ENCODE measurements around the gene MAEA. TPM values are rescaled to one million over a fixed set of nuclear protein-coding genes. Genes with fewer than 3 reads are reported as not detected.

Gene MAEA
- total RNA-seq (2012; rRNA removed): 71.7 and 73.6 TPM in 2 replicates

DNA sequence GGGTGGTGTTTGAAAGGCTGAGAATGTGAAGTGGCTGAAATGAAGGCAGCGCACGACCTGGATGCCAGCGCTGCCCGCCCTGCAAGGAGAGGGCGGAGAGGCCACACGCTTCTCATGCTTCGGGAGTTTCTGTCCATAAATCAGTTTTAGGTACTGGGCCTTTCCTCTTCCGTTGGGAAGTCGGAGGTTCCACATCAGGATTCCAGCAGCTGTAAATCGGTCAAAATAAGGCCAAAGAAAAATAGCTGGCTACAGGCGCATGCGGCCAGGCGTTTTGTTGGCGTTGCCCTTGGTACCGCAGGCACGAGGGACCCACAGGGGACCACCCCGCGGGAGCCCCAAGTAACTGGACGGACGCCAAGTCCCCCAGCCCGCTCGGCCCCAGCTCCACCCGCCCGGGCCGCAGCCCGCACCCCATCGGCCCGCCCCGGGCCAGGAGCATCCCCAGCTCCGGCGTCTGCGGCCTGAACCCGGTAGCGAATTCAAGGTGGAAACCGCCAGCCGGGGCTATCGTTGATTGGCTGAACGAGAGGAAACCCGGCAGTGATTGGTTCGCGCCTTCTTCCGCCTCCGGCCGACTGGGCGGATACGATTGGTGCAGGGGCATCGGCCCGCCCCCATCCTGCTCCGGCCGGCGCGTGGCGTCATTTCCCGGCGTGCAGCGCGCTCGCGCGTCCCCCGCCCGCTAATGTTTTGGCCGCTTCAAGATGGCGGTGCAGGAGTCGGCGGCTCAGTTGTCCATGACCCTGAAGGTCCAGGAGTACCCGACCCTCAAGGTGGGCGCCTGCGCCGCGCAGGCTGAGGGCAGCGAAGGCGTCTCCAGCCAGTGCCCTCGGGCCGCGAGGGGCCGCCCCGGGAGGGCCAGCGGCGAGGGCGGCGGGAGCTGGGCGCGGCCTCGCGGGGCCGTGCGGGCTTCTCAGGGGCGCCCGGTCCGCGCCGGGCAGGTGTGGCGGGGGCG is at the start of gene MAEA:
TSS of gene MAEA (plus strand) at position 685 of the 958 bp plus-strand sequence. CDS start at position 708, 23 bp downstream.
- Histone ChIP-seq H3K4me2 (ENCODE audit: low read length) (peak within 1 kb of the TSS; percentile 98), H3K9ac (ENCODE audit: low read depth, low read length) (peak within 1 kb of the TSS; percentile 98), H3K9me3 (replicated peaks; ENCODE audit: low read length) (no peaks in the 10 kb centered on the region), H3K36me3 (ENCODE audit: insufficient read depth, low read length) (peaks cover 4% of the 10 kb centered on the region), H3K4me1 (ENCODE audit: control insufficient read depth, insufficient read depth, low read length) (peaks cover 24% of the 10 kb centered on the region), H3K27me3 (ENCODE audit: control insufficient read depth, insufficient read depth, low read length) (no peaks in the 10 kb centered on the region), H3K4me3 (ENCODE audit: low read length) (peak within 1 kb of the TSS; percentile 97)

DNA sequence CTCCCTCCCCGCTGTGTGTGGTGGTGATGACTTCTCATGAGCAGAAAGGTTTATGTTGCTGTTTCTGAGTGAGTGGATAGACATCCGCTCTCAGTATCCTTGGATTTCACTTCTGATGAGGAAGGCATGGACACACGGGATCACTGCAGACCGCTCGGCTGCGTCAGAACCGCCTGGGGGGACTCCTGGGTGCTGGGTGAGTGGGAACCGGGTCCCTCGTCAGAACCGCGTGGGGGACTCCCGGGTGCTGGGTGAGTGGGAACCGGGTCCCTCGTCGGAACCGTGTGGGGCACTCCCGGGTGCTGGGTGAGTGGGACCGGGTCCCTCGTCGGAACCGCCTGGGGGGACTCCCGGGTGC is 49.8 kb upstream of the MAEA start:
- H3K4me3 ChIP-seq (ENCODE audit: low read length): no peak overlapping the region
- no peaks in the 10 kb centered on the region for H3K27me3 ChIP-seq (ENCODE audit: control insufficient read depth, insufficient read depth, low read length)
- no peak overlapping the region for H3K4me2 ChIP-seq (ENCODE audit: low read length)
- peaks cover 55% of the 10 kb centered on the region for H3K36me3 ChIP-seq (ENCODE audit: insufficient read depth, low read length)
- peaks cover 33% of the 10 kb centered on the region for H3K4me1 ChIP-seq (ENCODE audit: control insufficient read depth, insufficient read depth, low read length)
- H3K9me3 ChIP-seq (replicated peaks; ENCODE audit: low read length): no peaks in the 10 kb centered on the region
- no peak overlapping the region for H3K9ac ChIP-seq (ENCODE audit: low read depth, low read length)

DNA sequence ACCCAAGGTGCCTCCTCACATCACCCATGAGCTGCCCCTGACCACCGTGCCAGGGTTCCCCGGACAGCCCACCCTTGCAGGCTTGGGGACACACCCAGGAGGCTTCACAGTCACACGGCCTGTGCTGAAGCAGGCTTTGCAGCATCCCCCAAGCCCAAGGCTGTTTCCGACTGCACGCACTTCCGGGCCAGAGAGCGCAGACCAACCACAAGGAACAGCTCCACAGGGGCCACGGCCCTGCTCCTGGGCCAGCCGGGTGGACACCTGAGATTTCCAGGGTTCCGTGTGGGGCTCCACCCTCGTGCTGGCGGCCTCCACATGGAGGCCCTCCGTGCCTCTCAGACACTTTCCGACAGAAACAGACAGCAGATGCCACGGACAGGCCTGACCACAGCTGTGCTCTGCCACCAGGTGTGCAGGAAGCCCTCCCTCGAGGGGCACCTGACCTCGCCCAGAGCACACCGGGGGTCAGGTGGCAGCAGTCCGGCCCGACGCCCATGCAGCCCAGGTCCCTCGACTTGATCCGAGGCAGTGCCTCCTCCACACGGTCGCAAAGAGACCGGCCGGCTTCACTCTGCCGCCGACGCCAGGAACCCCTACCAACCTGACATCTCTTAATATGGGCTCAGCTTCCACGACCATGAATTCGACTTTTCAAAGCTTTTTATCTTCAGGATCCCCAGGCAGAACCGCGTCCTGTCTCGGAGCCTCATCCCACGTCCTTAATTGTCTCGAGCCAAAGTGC is 48.8 kb upstream of the MAEA start:
- Histone ChIP-seq H3K4me3 (ENCODE audit: low read length) (no peak overlapping the region), H3K9me3 (replicated peaks; ENCODE audit: low read length) (no peaks in the 10 kb centered on the region), H3K36me3 (ENCODE audit: insufficient read depth, low read length) (peaks cover 46% of the 10 kb centered on the region), H3K9ac (ENCODE audit: low read depth, low read length) (no peak overlapping the region), H3K4me1 (ENCODE audit: control insufficient read depth, insufficient read depth, low read length) (peaks cover 42% of the 10 kb centered on the region), H3K27me3 (ENCODE audit: control insufficient read depth, insufficient read depth, low read length) (no peaks in the 10 kb centered on the region), H3K4me2 (ENCODE audit: low read length) (no peak overlapping the region)

DNA sequence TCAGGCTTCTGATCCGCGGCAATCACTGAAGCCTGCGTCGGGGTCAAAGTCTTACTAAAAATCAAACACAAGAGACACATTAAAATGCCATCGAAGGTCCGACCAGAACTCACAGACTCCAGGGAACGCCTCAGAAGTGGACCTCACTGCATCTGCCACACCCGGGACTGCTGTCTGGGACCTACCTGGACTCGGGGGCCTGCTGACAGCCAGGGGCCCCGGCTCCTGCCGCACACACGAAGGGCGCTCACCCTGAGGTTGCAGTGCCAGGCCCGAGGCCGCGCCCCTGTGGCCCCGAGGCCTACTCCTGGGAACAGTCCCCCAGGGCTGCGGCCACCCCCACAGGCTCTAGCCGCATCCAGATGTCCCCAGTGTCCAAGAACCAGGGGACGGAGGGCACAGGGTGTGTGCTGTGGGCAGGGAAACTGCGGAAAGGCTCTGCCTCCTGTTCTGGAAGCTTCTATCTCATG is 48.2 kb upstream of the MAEA start:
- H3K4me3 ChIP-seq (ENCODE audit: low read length): no peak overlapping the region
- peaks cover 48% of the 10 kb centered on the region for H3K4me1 ChIP-seq (ENCODE audit: control insufficient read depth, insufficient read depth, low read length)
- no peak overlapping the region for H3K4me2 ChIP-seq (ENCODE audit: low read length)
- no peak overlapping the region for H3K9ac ChIP-seq (ENCODE audit: low read depth, low read length)
- no peaks in the 10 kb centered on the region for H3K27me3 ChIP-seq (ENCODE audit: control insufficient read depth, insufficient read depth, low read length)
- peaks cover 40% of the 10 kb centered on the region for H3K36me3 ChIP-seq (ENCODE audit: insufficient read depth, low read length)
- no peaks in the 10 kb centered on the region for H3K9me3 ChIP-seq (replicated peaks; ENCODE audit: low read length)

- Histone ChIP-seq H3K27me3 (ENCODE audit: control insufficient read depth, insufficient read depth, low read length) (no peaks in the 10 kb centered on the region), H3K9ac (ENCODE audit: low read depth, low read length) (no peak overlapping the region), H3K36me3 (ENCODE audit: insufficient read depth, low read length) (peaks cover 36% of the 10 kb centered on the region), H3K4me3 (ENCODE audit: low read length) (no peak overlapping the region), H3K4me2 (ENCODE audit: low read length) (no peak overlapping the region), H3K4me1 (ENCODE audit: control insufficient read depth, insufficient read depth, low read length) (peaks cover 53% of the 10 kb centered on the region), H3K9me3 (replicated peaks; ENCODE audit: low read length) (no peaks in the 10 kb centered on the region)
Measured at GRCh38 chr4:1241936-1242505, 47.7 kb upstream of the MAEA start.

GRCh38 chr4:1242506-1243450 is 46.9 kb upstream of the MAEA start:
- Histone ChIP-seq H3K4me1 (ENCODE audit: control insufficient read depth, insufficient read depth, low read length) (peaks cover 57% of the 10 kb centered on the region), H3K9me3 (replicated peaks; ENCODE audit: low read length) (no peaks in the 10 kb centered on the region), H3K36me3 (ENCODE audit: insufficient read depth, low read length) (peaks cover 31% of the 10 kb centered on the region), H3K27me3 (ENCODE audit: control insufficient read depth, insufficient read depth, low read length) (no peaks in the 10 kb centered on the region), H3K4me2 (ENCODE audit: low read length) (no peak overlapping the region), H3K9ac (ENCODE audit: low read depth, low read length) (no peak overlapping the region), H3K4me3 (ENCODE audit: low read length) (no peak overlapping the region)

- Histone ChIP-seq H3K9me3 (replicated peaks; ENCODE audit: low read length) (no peaks in the 10 kb centered on the region), H3K36me3 (ENCODE audit: insufficient read depth, low read length) (peaks cover 23% of the 10 kb centered on the region), H3K9ac (ENCODE audit: low read depth, low read length) (no peak overlapping the region), H3K4me2 (ENCODE audit: low read length) (no peak overlapping the region), H3K27me3 (ENCODE audit: control insufficient read depth, insufficient read depth, low read length) (no peaks in the 10 kb centered on the region), H3K4me3 (ENCODE audit: low read length) (no peak overlapping the region), H3K4me1 (ENCODE audit: control insufficient read depth, insufficient read depth, low read length) (peaks cover 57% of the 10 kb centered on the region)
Measured at GRCh38 chr4:1243451-1244080, 46.1 kb upstream of the MAEA start.

- no peaks in the 10 kb centered on the region for H3K27me3 ChIP-seq (ENCODE audit: control insufficient read depth, insufficient read depth, low read length)
- H3K9ac ChIP-seq (ENCODE audit: low read depth, low read length): no peak overlapping the region
- H3K4me2 ChIP-seq (ENCODE audit: low read length): peak overlapping the region; percentile 57
- peaks cover 52% of the 10 kb centered on the region for H3K4me1 ChIP-seq (ENCODE audit: control insufficient read depth, insufficient read depth, low read length)
- H3K9me3 ChIP-seq (replicated peaks; ENCODE audit: low read length): no peaks in the 10 kb centered on the region
- H3K4me3 ChIP-seq (ENCODE audit: low read length): no peak overlapping the region
- H3K36me3 ChIP-seq (ENCODE audit: insufficient read depth, low read length): peaks cover 16% of the 10 kb centered on the region
Measured at GRCh38 chr4:1244081-1244977, 45.4 kb upstream of the MAEA start.

DNA sequence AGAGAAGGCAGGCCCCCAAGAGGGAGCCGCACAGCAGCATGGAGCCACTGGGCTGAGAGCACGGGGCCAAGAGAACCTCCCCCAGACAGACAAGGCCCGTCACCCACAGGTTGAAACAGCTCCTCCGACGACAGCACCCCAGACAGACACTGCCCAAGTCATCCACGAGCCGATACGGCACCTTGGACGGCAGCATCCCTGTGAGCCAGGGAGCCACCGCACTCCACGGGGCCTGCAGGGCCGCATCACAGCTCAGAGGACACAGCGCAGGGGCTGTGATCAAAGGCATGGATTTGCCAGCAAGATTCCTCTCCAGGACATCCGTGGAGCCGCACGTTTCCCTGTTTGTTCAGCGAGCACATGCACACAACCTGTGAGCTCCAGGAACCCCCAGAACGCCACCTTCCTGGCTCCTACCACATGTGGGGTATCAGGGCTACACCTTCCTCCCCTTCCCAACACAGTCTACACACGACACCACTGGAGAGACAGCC is 44.7 kb upstream of the MAEA start:
- H3K4me2 ChIP-seq (ENCODE audit: low read length): peak overlapping the region; percentile 57
- peaks cover 9% of the 10 kb centered on the region for H3K36me3 ChIP-seq (ENCODE audit: insufficient read depth, low read length)
- H3K9me3 ChIP-seq (replicated peaks; ENCODE audit: low read length): no peaks in the 10 kb centered on the region
- no peaks in the 10 kb centered on the region for H3K27me3 ChIP-seq (ENCODE audit: control insufficient read depth, insufficient read depth, low read length)
- H3K9ac ChIP-seq (ENCODE audit: low read depth, low read length): no peak overlapping the region
- H3K4me1 ChIP-seq (ENCODE audit: control insufficient read depth, insufficient read depth, low read length): peaks cover 56% of the 10 kb centered on the region
- no peak overlapping the region for H3K4me3 ChIP-seq (ENCODE audit: low read length)
